ENCODE measurements around the gene ARHGAP10.

Gene ARHGAP10

DNA sequence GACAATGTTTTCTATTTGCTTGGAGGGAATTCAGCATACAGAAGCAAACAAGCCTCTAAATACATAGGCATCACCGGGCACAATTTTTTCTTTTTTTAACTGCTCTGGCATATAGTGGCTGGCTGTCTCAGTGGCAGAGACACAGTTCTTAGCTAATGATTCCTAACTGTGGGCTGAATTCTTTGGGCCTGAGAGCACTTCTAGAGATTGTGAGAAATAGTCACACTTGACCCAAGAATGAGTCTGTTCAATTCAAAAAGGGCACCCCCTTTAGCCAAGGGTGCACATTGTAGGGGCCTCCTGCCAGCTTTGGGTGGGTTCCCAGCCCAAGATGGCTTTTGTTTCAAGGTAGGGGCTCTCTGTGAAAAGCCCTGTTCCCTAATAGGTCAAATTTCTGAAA is 345.7 kb downstream of the ARHGAP10 start:
- no peaks in the 10 kb centered on the region for H3K79me1 ChIP-seq (ENCODE audit: low read depth, low read length)
- no peak overlapping the region for H3K9ac ChIP-seq (ENCODE audit: low read depth, low read length, poor library complexity)
- H3K18ac ChIP-seq (ENCODE audit: low read length), result no peak overlapping the region
- no peak overlapping the region for H2BK15ac ChIP-seq (ENCODE audit: low read length)
- H2AFZ ChIP-seq (ENCODE audit: low read length), result no peak overlapping the region
- H3K27me3 ChIP-seq (ENCODE audit: control insufficient read depth in 3 of 3, insufficient read depth in 3 of 3, low read depth in 1 of 3, low read length in 3 of 3), result no peaks in the 10 kb centered on the region
- H3K27ac ChIP-seq (replicated peaks; ENCODE audit: low read length), result no peak overlapping the region
- no peak overlapping the region for H2AK5ac ChIP-seq (ENCODE audit: low read depth, low read length)
- no peak for DNase-seq (ENCODE audit: low spot score)
- H2BK12ac ChIP-seq (ENCODE audit: low read length), result no peak overlapping the region
- H3K4ac ChIP-seq (ENCODE audit: low read length), result no peak overlapping the region
- WGBS, 2 donors (ENCODE audit: extremely low coverage in 2 of 2, insufficient read length in 2 of 2, insufficient replicate concordance in 1 of 2), result no CpG with 5 or more reads among the region's 1 CpG
- H2BK5ac ChIP-seq (ENCODE audit: low read length), result no peak overlapping the region
- H3K4me3 ChIP-seq (ENCODE audit: low read length in 2 of 2), result no peak overlapping the region
- peaks cover 0 to 14% of the 10 kb centered on the region in 2 donors for H3K9me3 ChIP-seq (replicated peaks in 1 of 2; ENCODE audit: control insufficient read depth in 2 of 2, insufficient read depth in 1 of 2, low read depth in 1 of 2, low read length in 2 of 2)
- no peak overlapping the region for H3K4me2 ChIP-seq (ENCODE audit: insufficient read depth, low read length, poor library complexity, severe bottlenecking)
- no peak overlapping the region for H4K91ac ChIP-seq (ENCODE audit: low read depth, low read length, poor library complexity)
- no peak overlapping the region for H3K14ac ChIP-seq (ENCODE audit: low read length)
- no peak overlapping the region for H4K8ac ChIP-seq (ENCODE audit: low read depth, low read length)
- H3K4me1 ChIP-seq (ENCODE audit: control insufficient read depth in 2 of 2, insufficient read depth in 1 of 2, low read depth in 1 of 2, low read length in 2 of 2), result no peaks in the 10 kb centered on the region
- H3K36me3 ChIP-seq (replicated peaks in 1 of 2; ENCODE audit: control insufficient read depth in 2 of 2, insufficient read depth in 2 of 2, low read length in 2 of 2), result no peaks in the 10 kb centered on the region
- no peak overlapping the region for H2BK120ac ChIP-seq (ENCODE audit: low read depth, low read length)
- H3K23ac ChIP-seq (ENCODE audit: low read depth, low read length, poor library complexity), result no peak overlapping the region

DNA sequence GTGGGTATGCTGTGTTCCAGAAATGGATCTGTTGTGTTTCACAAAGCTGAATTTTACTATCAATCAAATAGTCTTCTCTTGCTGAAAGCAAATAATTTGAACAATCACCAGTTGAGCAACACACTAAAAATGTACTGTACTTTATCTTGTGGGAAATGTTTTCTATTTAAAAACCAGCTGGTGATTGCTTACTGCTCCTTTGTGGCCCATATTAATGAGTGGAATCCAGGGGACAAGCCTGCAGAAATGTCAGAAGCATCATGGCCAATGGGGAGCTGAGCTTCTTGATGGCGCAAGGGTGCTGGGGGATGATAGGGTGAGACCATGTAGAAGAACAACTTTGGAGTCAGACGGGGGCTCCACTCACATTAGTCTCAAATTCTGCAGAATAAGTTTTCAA is 346.2 kb downstream of the ARHGAP10 start:
- no peak overlapping the region for H2AFZ ChIP-seq (ENCODE audit: low read length)
- H2AK5ac ChIP-seq (ENCODE audit: low read depth, low read length), result no peak overlapping the region
- no peak overlapping the region for H2BK120ac ChIP-seq (ENCODE audit: low read depth, low read length)
- H3K27ac ChIP-seq (replicated peaks; ENCODE audit: low read length), result no peak overlapping the region
- no peak for DNase-seq (ENCODE audit: low spot score)
- no peaks in the 10 kb centered on the region for H3K36me3 ChIP-seq (replicated peaks in 1 of 2; ENCODE audit: control insufficient read depth in 2 of 2, insufficient read depth in 2 of 2, low read length in 2 of 2)
- no peak overlapping the region for H2BK5ac ChIP-seq (ENCODE audit: low read length)
- H3K4me3 ChIP-seq (ENCODE audit: low read length in 2 of 2), result no peak overlapping the region
- H3K4me2 ChIP-seq (ENCODE audit: insufficient read depth, low read length, poor library complexity, severe bottlenecking), result no peak overlapping the region
- no peak overlapping the region for H3K9ac ChIP-seq (ENCODE audit: low read depth, low read length, poor library complexity)
- H3K27me3 ChIP-seq (ENCODE audit: control insufficient read depth in 3 of 3, insufficient read depth in 3 of 3, low read depth in 1 of 3, low read length in 3 of 3), result no peaks in the 10 kb centered on the region
- no peak overlapping the region for H4K91ac ChIP-seq (ENCODE audit: low read depth, low read length, poor library complexity)
- H3K9me3 ChIP-seq (replicated peaks in 1 of 2; ENCODE audit: control insufficient read depth in 2 of 2, insufficient read depth in 1 of 2, low read depth in 1 of 2, low read length in 2 of 2), result peaks cover 0 to 14% of the 10 kb centered on the region in 2 donors
- H4K8ac ChIP-seq (ENCODE audit: low read depth, low read length), result no peak overlapping the region
- H3K4me1 ChIP-seq (ENCODE audit: control insufficient read depth in 2 of 2, insufficient read depth in 1 of 2, low read depth in 1 of 2, low read length in 2 of 2), result no peaks in the 10 kb centered on the region
- H3K79me1 ChIP-seq (ENCODE audit: low read depth, low read length), result no peaks in the 10 kb centered on the region
- no peak overlapping the region for H2BK15ac ChIP-seq (ENCODE audit: low read length)
- H3K23ac ChIP-seq (ENCODE audit: low read depth, low read length, poor library complexity), result no peak overlapping the region
- no CpG with 5 or more reads among the region's 2 CpGs for WGBS, 2 donors (ENCODE audit: extremely low coverage in 2 of 2, insufficient read length in 2 of 2, insufficient replicate concordance in 1 of 2)
- H3K4ac ChIP-seq (ENCODE audit: low read length), result no peak overlapping the region
- H3K18ac ChIP-seq (ENCODE audit: low read length), result no peak overlapping the region
- H3K14ac ChIP-seq (ENCODE audit: low read length), result no peak overlapping the region
- no peak overlapping the region for H2BK12ac ChIP-seq (ENCODE audit: low read length)

GRCh38 chr4:148079961-148080360 is 348.1 kb downstream of the ARHGAP10 start:
- Histone ChIP-seq H3K27me3 (ENCODE audit: control insufficient read depth in 3 of 3, insufficient read depth in 3 of 3, low read depth in 1 of 3, low read length in 3 of 3) (no peaks in the 10 kb centered on the region), H3K9ac (ENCODE audit: low read depth, low read length, poor library complexity) (no peak overlapping the region), H3K18ac (ENCODE audit: low read length) (no peak overlapping the region), H4K8ac (ENCODE audit: low read depth, low read length) (no peak overlapping the region), H3K4ac (ENCODE audit: low read length) (no peak overlapping the region), H2BK5ac (ENCODE audit: low read length) (no peak overlapping the region), H3K14ac (ENCODE audit: low read length) (no peak overlapping the region), H2AK5ac (ENCODE audit: low read depth, low read length) (no peak overlapping the region), H2AFZ (ENCODE audit: low read length) (no peak overlapping the region), H3K27ac (replicated peaks; ENCODE audit: low read length) (no peak overlapping the region), H3K4me1 (ENCODE audit: control insufficient read depth in 2 of 2, insufficient read depth in 1 of 2, low read depth in 1 of 2, low read length in 2 of 2) (no peaks in the 10 kb centered on the region), H3K4me2 (ENCODE audit: insufficient read depth, low read length, poor library complexity, severe bottlenecking) (no peak overlapping the region), H3K23ac (ENCODE audit: low read depth, low read length, poor library complexity) (no peak overlapping the region), H3K4me3 (ENCODE audit: low read length in 2 of 2) (no peak overlapping the region), H2BK120ac (ENCODE audit: low read depth, low read length) (no peak overlapping the region), H2BK15ac (ENCODE audit: low read length) (no peak overlapping the region), H2BK12ac (ENCODE audit: low read length) (no peak overlapping the region), H3K36me3 (replicated peaks in 1 of 2; ENCODE audit: control insufficient read depth in 2 of 2, insufficient read depth in 2 of 2, low read length in 2 of 2) (no peaks in the 10 kb centered on the region), H3K9me3 (replicated peaks in 1 of 2; ENCODE audit: control insufficient read depth in 2 of 2, insufficient read depth in 1 of 2, low read depth in 1 of 2, low read length in 2 of 2) (peaks cover 0 to 6% of the 10 kb centered on the region in 2 donors), H3K79me1 (ENCODE audit: low read depth, low read length) (no peaks in the 10 kb centered on the region), H4K91ac (ENCODE audit: low read depth, low read length, poor library complexity) (no peak overlapping the region)
- no peak for DNase-seq (ENCODE audit: low spot score)
- no CpG with 5 or more reads among the region's 7 CpGs for WGBS, 2 donors (ENCODE audit: extremely low coverage in 2 of 2, insufficient read length in 2 of 2, insufficient replicate concordance in 1 of 2)

DNA sequence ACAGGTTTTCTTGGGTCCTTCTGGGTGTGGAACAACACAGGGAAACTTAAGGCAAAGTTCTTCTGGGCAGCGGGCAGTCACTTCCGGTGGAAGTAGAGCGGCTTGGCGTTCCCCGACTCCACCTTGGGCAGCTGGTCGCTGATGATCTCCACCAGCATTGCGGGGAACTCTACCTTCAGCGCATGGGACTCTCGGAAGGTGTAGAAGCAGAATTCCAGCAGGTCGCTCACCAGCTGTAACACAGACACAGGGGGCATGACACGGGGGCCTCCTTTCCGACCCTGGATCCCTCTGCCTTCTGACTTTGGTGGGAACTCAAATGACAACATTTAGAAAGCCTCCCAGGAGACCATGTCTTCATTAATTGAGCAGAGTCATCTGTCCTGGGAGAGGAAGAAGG is 349.4 kb downstream of the ARHGAP10 start:
- Histone ChIP-seq H3K14ac (ENCODE audit: low read length) (no peak overlapping the region), H3K4me3 (ENCODE audit: low read length in 2 of 2) (peak overlapping the region in 1 of 2 donors; percentile 56), H3K27ac (replicated peaks; ENCODE audit: low read length) (no peak overlapping the region), H3K36me3 (replicated peaks in 1 of 2; ENCODE audit: control insufficient read depth in 2 of 2, insufficient read depth in 2 of 2, low read length in 2 of 2) (no peaks in the 10 kb centered on the region), H4K91ac (ENCODE audit: low read depth, low read length, poor library complexity) (no peak overlapping the region), H2BK5ac (ENCODE audit: low read length) (no peak overlapping the region), H2BK120ac (ENCODE audit: low read depth, low read length) (no peak overlapping the region), H3K23ac (ENCODE audit: low read depth, low read length, poor library complexity) (no peak overlapping the region), H3K4me2 (ENCODE audit: insufficient read depth, low read length, poor library complexity, severe bottlenecking) (no peak overlapping the region), H3K18ac (ENCODE audit: low read length) (no peak overlapping the region), H3K79me1 (ENCODE audit: low read depth, low read length) (no peaks in the 10 kb centered on the region), H3K9me3 (replicated peaks in 1 of 2; ENCODE audit: control insufficient read depth in 2 of 2, insufficient read depth in 1 of 2, low read depth in 1 of 2, low read length in 2 of 2) (no peaks in the 10 kb centered on the region), H3K27me3 (ENCODE audit: control insufficient read depth in 3 of 3, insufficient read depth in 3 of 3, low read depth in 1 of 3, low read length in 3 of 3) (no peaks in the 10 kb centered on the region), H2BK12ac (ENCODE audit: low read length) (no peak overlapping the region), H4K8ac (ENCODE audit: low read depth, low read length) (no peak overlapping the region), H2BK15ac (ENCODE audit: low read length) (no peak overlapping the region), H3K9ac (ENCODE audit: low read depth, low read length, poor library complexity) (no peak overlapping the region), H2AK5ac (ENCODE audit: low read depth, low read length) (no peak overlapping the region), H3K4me1 (ENCODE audit: control insufficient read depth in 2 of 2, insufficient read depth in 1 of 2, low read depth in 1 of 2, low read length in 2 of 2) (no peaks in the 10 kb centered on the region), H2AFZ (ENCODE audit: low read length) (no peak overlapping the region), H3K4ac (ENCODE audit: low read length) (no peak overlapping the region)
- no peak for DNase-seq (ENCODE audit: low spot score)
- WGBS, 2 donors (ENCODE audit: extremely low coverage in 2 of 2, insufficient read length in 2 of 2, insufficient replicate concordance in 1 of 2), result no CpG with 5 or more reads among the region's 12 CpGs
